ENCODE data around the gene TMEM163.

- TF ChIP-seq EZH2phosphoT487 (IDR thresholded peaks at IDR 0.05) (no peak), CTCF (IDR thresholded peaks at IDR 0.05) (no peak), EZH2 (IDR thresholded peaks at IDR 0.05) (no peak)
Measured at GRCh38 chr2:134502104-134502503, 216.7 kb downstream of the TMEM163 start.

Data from neural progenitor cell (in vitro differentiated cells).